ENCODE measurements around the gene CCL17. TPM values are rescaled to one million over a fixed set of nuclear protein-coding genes. Genes with fewer than 3 reads are reported as not detected.

Gene CCL17
- total and polyA plus RNA-seq, 4 donors = not detected

DNA sequence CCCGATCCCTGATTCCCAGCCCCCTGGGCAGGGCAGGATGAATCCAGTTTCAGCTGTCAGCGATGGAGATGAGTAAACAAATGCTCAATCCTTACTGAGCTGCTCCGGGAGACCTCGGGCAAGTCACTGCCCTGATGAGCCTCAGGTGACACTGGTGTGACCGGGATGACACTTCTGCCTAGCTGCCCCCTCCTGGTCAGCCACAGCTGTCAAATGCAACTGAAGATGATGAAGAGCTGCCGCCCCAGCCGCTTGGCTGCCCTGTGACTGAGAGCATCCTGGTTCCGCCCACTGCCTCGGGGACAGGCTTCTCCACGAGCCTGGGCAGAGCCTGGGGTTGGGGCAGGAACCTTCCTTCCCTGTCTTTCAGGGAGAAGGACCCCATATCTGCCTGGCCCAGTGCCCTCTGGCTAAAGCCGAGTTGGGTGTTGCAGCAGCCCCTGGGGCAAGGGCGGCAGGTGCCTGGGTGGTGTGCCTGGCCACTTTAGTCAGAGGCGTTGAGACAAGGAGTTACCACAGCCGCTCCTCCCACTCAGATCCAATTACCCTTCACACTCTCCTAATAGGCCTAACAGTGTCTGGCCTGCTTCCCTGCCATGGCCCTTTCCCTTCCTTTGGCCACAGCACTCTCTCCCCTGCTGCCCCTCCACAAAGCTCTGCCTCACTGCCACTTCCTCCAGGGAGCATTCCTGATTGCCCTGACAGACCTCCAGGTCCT is 5.5 kb downstream of the CCL17 start:
- no peaks in the 10 kb centered on the region for H3K9me3 ChIP-seq (ENCODE audit: control insufficient read depth in 4 of 4, low read length in 3 of 4)
- no peak overlapping the region for H3K27ac ChIP-seq (ENCODE audit: low read depth in 1 of 2, low read length in 2 of 2)
- WGBS = 81% methylated on average over 14 of the region's 14 CpGs
- no peaks in the 10 kb centered on the region for H3K36me3 ChIP-seq (ENCODE audit: control insufficient read depth in 4 of 4, insufficient read depth in 3 of 4, low read depth in 1 of 4, low read length in 3 of 4)
- H3K4me1 ChIP-seq (ENCODE audit: control insufficient read depth in 4 of 4, insufficient read depth in 4 of 4, low read length in 3 of 4) = no peaks in the 10 kb centered on the region
- H3K9ac ChIP-seq (ENCODE audit: low read depth in 1 of 2, low read length in 2 of 2) = no peak overlapping the region
- TF ChIP-seq RAD21 (IDR thresholded peaks at IDR 0.05) (no peak), HNF4A (conservative IDR thresholded peaks at IDR 0.05) (no peak), RXRA (IDR thresholded peaks at IDR 0.05) (no peak), REST (IDR thresholded peaks at IDR 0.05) (no peak), FOXA2 (IDR thresholded peaks at IDR 0.05) (no peak), NR2F2 (IDR thresholded peaks at IDR 0.05) (no peak), MAX (IDR thresholded peaks at IDR 0.05) (no peak), HNF4G (IDR thresholded peaks at IDR 0.05) (no peak), FOXA1 (IDR thresholded peaks at IDR 0.05) (no peak), SP1 (IDR thresholded peaks at IDR 0.05) (no peak), GABPA (IDR thresholded peaks at IDR 0.05 in 1 of 2, conservative IDR thresholded peaks at IDR 0.05 in 1 of 2) (no peak), EGR1 (IDR thresholded peaks at IDR 0.05; ENCODE audit: low read depth in 2 of 2) (no peak), TAF1 (conservative IDR thresholded peaks at IDR 0.05) (no peak), JUND (IDR thresholded peaks at IDR 0.05) (no peak), ATF3 (IDR thresholded peaks at IDR 0.05) (no peak)
- TF ChIP-seq, protein P1, sequence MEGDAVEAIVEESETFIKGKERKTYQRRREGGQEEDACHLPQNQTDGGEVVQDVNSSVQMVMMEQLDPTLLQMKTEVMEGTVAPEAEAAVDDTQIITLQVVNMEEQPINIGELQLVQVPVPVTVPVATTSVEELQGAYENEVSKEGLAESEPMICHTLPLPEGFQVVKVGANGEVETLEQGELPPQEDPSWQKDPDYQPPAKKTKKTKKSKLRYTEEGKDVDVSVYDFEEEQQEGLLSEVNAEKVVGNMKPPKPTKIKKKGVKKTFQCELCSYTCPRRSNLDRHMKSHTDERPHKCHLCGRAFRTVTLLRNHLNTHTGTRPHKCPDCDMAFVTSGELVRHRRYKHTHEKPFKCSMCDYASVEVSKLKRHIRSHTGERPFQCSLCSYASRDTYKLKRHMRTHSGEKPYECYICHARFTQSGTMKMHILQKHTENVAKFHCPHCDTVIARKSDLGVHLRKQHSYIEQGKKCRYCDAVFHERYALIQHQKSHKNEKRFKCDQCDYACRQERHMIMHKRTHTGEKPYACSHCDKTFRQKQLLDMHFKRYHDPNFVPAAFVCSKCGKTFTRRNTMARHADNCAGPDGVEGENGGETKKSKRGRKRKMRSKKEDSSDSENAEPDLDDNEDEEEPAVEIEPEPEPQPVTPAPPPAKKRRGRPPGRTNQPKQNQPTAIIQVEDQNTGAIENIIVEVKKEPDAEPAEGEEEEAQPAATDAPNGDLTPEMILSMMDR (IDR thresholded peaks at IDR 0.05; ENCODE audit: low read depth, low read length, missing input control) = no peak
- TF ChIP-seq, protein P2, sequence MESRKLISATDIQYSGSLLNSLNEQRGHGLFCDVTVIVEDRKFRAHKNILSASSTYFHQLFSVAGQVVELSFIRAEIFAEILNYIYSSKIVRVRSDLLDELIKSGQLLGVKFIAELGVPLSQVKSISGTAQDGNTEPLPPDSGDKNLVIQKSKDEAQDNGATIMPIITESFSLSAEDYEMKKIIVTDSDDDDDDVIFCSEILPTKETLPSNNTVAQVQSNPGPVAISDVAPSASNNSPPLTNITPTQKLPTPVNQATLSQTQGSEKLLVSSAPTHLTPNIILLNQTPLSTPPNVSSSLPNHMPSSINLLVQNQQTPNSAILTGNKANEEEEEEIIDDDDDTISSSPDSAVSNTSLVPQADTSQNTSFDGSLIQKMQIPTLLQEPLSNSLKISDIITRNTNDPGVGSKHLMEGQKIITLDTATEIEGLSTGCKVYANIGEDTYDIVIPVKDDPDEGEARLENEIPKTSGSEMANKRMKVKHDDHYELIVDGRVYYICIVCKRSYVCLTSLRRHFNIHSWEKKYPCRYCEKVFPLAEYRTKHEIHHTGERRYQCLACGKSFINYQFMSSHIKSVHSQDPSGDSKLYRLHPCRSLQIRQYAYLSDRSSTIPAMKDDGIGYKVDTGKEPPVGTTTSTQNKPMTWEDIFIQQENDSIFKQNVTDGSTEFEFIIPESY (IDR thresholded peaks at IDR 0.05) = no peak
- H3K27me3 ChIP-seq (ENCODE audit: control insufficient read depth in 4 of 4, insufficient read depth in 4 of 4, low read length in 3 of 4) = no peaks in the 10 kb centered on the region
- DNase-seq (ENCODE audit: low spot score) = no peak
- H3K4me3 ChIP-seq (ENCODE audit: low read depth in 1 of 3, low read length in 3 of 3) = no peak overlapping the region
